H1 (cell line): ENCODE results near the gene ABCC6. TPM values are rescaled to one million over a fixed set of nuclear protein-coding genes. Genes with fewer than 3 reads are reported as not detected.
"Not testable (repeated sequence)": the region's sequence is repeated elsewhere in the genome, so short reads cannot be mapped to it uniquely, and the experiment has no call there.

ENCODE experiments used
- CTCF ChIA-PET: fragments of 300-600 bp; sonication (Branson Sonifier 250); formaldehyde crosslinking; loops from one replicate; lab custom pipeline; 2021; ENCODE audit not compliant: partially characterized antibody; lab: Charles Lee
- POLR2A ChIA-PET: fragments of 300-600 bp; sonication (Branson Sonifier 250); formaldehyde crosslinking; loops from one replicate; lab custom pipeline; 2021; ENCODE audit warnings: inconsistent platforms; ENCODE audit not compliant: partially characterized antibody; lab: Charles Lee
- DNase-seq, 2 experiments: peaks; one replicate each; pipeline versions ENCODE4 v3.0.0 to v3.0.0-alpha.2; 2010 to 2022; ENCODE audit warnings: low spot score in 2 of 2, low read depth in 1 of 2, mixed read lengths in 1 of 2
- FAIRE-seq: peaks from 2 replicates; lab custom pipeline; 2011; peaks lifted over from hg19 to GRCh38; lab: Jason Lieb, UNC
- H2AFZ ChIP-seq: 2 replicates; pipeline ENCODE4 v1.8.1; 2012; ENCODE audit warnings: low read length, inconsistent platforms
- H2AK5ac ChIP-seq: 2 replicates; pipeline ENCODE4 v1.6.1; 2013; ENCODE audit warnings: low read depth, low read length
- H2BK120ac ChIP-seq: replicated peaks from 2 replicates; pipeline ENCODE3; 2013; ENCODE audit warnings: low read depth, low read length, inconsistent platforms
- H2BK12ac ChIP-seq: 2 replicates; pipeline ENCODE4 v1.6.1; 2013; ENCODE audit warnings: low read depth, low read length
- H2BK15ac ChIP-seq: 2 replicates; pipeline ENCODE4 v1.6.1; 2013; ENCODE audit warnings: low read length
- H2BK20ac ChIP-seq: 2 replicates; pipeline ENCODE4 v1.6.1; 2013; ENCODE audit warnings: low read length
- H2BK5ac ChIP-seq: 2 replicates; pipeline ENCODE4 v1.6.1; 2013; ENCODE audit warnings: low read depth, low read length
- H3K14ac ChIP-seq: 2 replicates; pipeline ENCODE4 v1.6.1; 2013; ENCODE audit warnings: inconsistent platforms; ENCODE audit not compliant: insufficient read length
- H3K18ac ChIP-seq: 2 replicates; pipeline ENCODE4 v1.6.1; 2013; ENCODE audit warnings: low read length; ENCODE audit errors: extremely low read depth
- H3K23ac ChIP-seq: 2 replicates; pipeline ENCODE4 v1.6.1; 2013; ENCODE audit warnings: inconsistent platforms; ENCODE audit not compliant: insufficient read length
- H3K23me2 ChIP-seq: 2 replicates; pipeline ENCODE4 v1.6.1; 2013; ENCODE audit warnings: low read depth, low read length
- H3K27ac ChIP-seq: 2 replicates; pipeline ENCODE4 v1.6.1; 2011; ENCODE audit warnings: low read depth, low read length, inconsistent platforms
- H3K27me3 ChIP-seq, 4 experiments: replicated peaks in 1 of 4; 1 replicate in 1 of 4; 2 replicates in 3 of 4; pipeline versions ENCODE4 v1.6.1 to v1.8.1; 2011 to 2013; ENCODE audit warnings: low read length in 3 of 4, mild to moderate bottlenecking in 3 of 4, inconsistent platforms in 2 of 4, mixed read lengths in 2 of 4, moderate library complexity in 1 of 4; ENCODE audit not compliant: control insufficient read depth in 3 of 4, insufficient read depth in 3 of 4; ENCODE audit errors: extremely low read depth in 1 of 4
- H3K36me3 ChIP-seq, 4 experiments: 2 replicates each; pipeline versions ENCODE4 v1.6.1 to v1.8.1; 2011 to 2013; ENCODE audit warnings: mild to moderate bottlenecking in 4 of 4, low read length in 3 of 4, moderate library complexity in 2 of 4, control low read depth in 1 of 4, inconsistent platforms in 1 of 4; ENCODE audit not compliant: insufficient read depth in 4 of 4, control insufficient read depth in 2 of 4
- H3K4ac ChIP-seq: replicated peaks from 2 replicates; pipeline ENCODE3; 2013; ENCODE audit warnings: low read length, low read depth, mixed read lengths, inconsistent platforms; ENCODE audit not compliant: insufficient read length
- H3K4me1 ChIP-seq, 4 experiments: replicated peaks in 1 of 4; 1 replicate in 1 of 4; 2 replicates in 3 of 4; pipeline versions ENCODE4 v1.6.1 to v1.8.1; 2011 to 2013; ENCODE audit warnings: low read length in 3 of 4, inconsistent platforms in 2 of 4, mixed read lengths in 1 of 4; ENCODE audit not compliant: insufficient read depth in 4 of 4, control insufficient read depth in 3 of 4
- H3K4me2 ChIP-seq, 2 experiments: 2 replicates each; pipeline versions ENCODE4 v1.6.1 to v1.8.1; 2011 to 2013; ENCODE audit warnings: low read depth in 2 of 2, low read length in 2 of 2, control low read depth in 1 of 2, inconsistent platforms in 1 of 2, mild to moderate bottlenecking in 1 of 2; ENCODE audit not compliant: insufficient read depth in 1 of 2
- H3K4me3 ChIP-seq, 4 experiments: fragments of 200-600, 300-600 bp in 1 of 4; sonication (generic), shearing (Covaris generic), sonication (Bioruptor Twin) in 1 of 4; 2 replicates each; pipeline versions ENCODE4 v1.5.1 to v1.8.1; 2011 to 2016; ENCODE audit warnings: low read length in 4 of 4, low read depth in 3 of 4, control low read depth in 2 of 4, inconsistent platforms in 2 of 4, mild to moderate bottlenecking in 2 of 4, mixed read lengths in 1 of 4, moderate library complexity in 1 of 4; ENCODE audit not compliant: insufficient read depth in 2 of 4; ENCODE audit errors: extremely low read depth in 1 of 4
- H3K56ac ChIP-seq: replicated peaks from 2 replicates; pipeline ENCODE3; 2013; ENCODE audit warnings: low read depth, mild to moderate bottlenecking, mixed read lengths, low read length, inconsistent platforms; ENCODE audit not compliant: insufficient read length
- H3K79me1 ChIP-seq: 2 replicates; pipeline ENCODE4 v1.6.1; 2013; ENCODE audit warnings: low read depth, low read length, control low read depth
- H3K79me2 ChIP-seq, 2 experiments: 2 replicates each; pipeline versions ENCODE4 v1.6.1 to v1.8.1; 2012 to 2013; ENCODE audit warnings: low read length in 2 of 2, mild to moderate bottlenecking in 2 of 2, inconsistent platforms in 1 of 2; ENCODE audit not compliant: insufficient read depth in 2 of 2, control insufficient read depth in 1 of 2
- H3K9ac ChIP-seq, 4 experiments: replicated peaks in 1 of 4; 1 replicate in 1 of 4; 2 replicates in 3 of 4; pipeline versions ENCODE4 v1.6.1 to v1.8.1; 2011 to 2013; ENCODE audit warnings: low read depth in 3 of 4, low read length in 3 of 4, control low read depth in 2 of 4, mild to moderate bottlenecking in 2 of 4, moderate library complexity in 2 of 4, inconsistent platforms in 1 of 4; ENCODE audit errors: extremely low read depth in 1 of 4
- H3K9me3 ChIP-seq, 2 experiments: 2 replicates each; pipeline versions ENCODE4 v1.6.1 to v1.8.1; 2012 to 2013; ENCODE audit warnings: mild to moderate bottlenecking in 2 of 2, moderate library complexity in 2 of 2, control low read depth in 1 of 2, inconsistent platforms in 1 of 2, low read depth in 1 of 2, low read length in 1 of 2, mixed read lengths in 1 of 2; ENCODE audit not compliant: insufficient read depth in 2 of 2
- H4K20me1 ChIP-seq, 2 experiments: replicated peaks in 1 of 2; 2 replicates each; pipeline versions ENCODE3 to v1.8.1; 2011 to 2013; ENCODE audit warnings: inconsistent platforms in 2 of 2, low read length in 2 of 2, mild to moderate bottlenecking in 1 of 2; ENCODE audit not compliant: insufficient read depth in 2 of 2, control insufficient read depth in 1 of 2
- H4K5ac ChIP-seq: 2 replicates; pipeline ENCODE4 v1.6.1; 2013; ENCODE audit warnings: low read length, low read depth, mixed read lengths, inconsistent platforms; ENCODE audit not compliant: insufficient read length
- H4K8ac ChIP-seq: 2 replicates; pipeline ENCODE4 v1.8.0; 2013; ENCODE audit warnings: mild to moderate bottlenecking, moderate library complexity, low read length, inconsistent platforms; ENCODE audit not compliant: insufficient read depth; ENCODE audit errors: extremely low read depth
- H4K91ac ChIP-seq: replicated peaks from 2 replicates; pipeline ENCODE3; 2013; ENCODE audit warnings: low read length, mixed read lengths, inconsistent platforms; ENCODE audit not compliant: insufficient read length
- WGBS, 2 experiments: shearing (Covaris generic) in 1 of 2; methylation state at CpG; one replicate each; pipeline versions ENCODE4 v1.1.6 to v1.1.7; 2013 to 2015; ENCODE audit warnings: low lambda C conversion rate in 2 of 2, mixed read lengths in 2 of 2, inconsistent platforms in 1 of 2, low coverage in 1 of 2, missing lambda C conversion rate in 1 of 2; ENCODE audit not compliant: insufficient replicate concordance in 2 of 2, insufficient coverage in 1 of 2, insufficient read length in 1 of 2; ENCODE audit errors: extremely low coverage in 1 of 2, missing lambda C conversion rate in 1 of 2; 5-methylcytosine and 5-hydroxymethylcytosine counted together
- polyA plus RNA-seq, 7 experiments: library from polyadenylated mRNA; depleted of rRNA in 3 of 7; stranded (reverse) in 5 of 7; unstranded in 2 of 7; fragments of >200 nt in 5 of 7; fragments of 200-250 nt in 2 of 7; gene quantifications; 1 replicate in 5 of 7; 2 replicates in 1 of 7; 4 replicates in 1 of 7; pipeline versions ENCODE4 v1.2.1 to v1.2.3, GENCODE V29; 2011 to 2013; ENCODE audit warnings: missing spikeins in 2 of 7, mixed read lengths in 2 of 7
- total RNA-seq: library from RNA; stranded (reverse); fragmentation: NEBNext Ultra II Directional; extraction: Animal tissue kit (Norgen Biotek cat#: 25700); gene quantifications from 2 replicates; pipeline ENCODE4 v1.2.1, GENCODE V29; 2021

ABCC6 gene
- total and polyA plus RNA-seq, 2 of the 8 experiments (the other 6 are each of a cell fraction or from before 2014, with no cell fraction given) = 1.6 to 1.8 TPM

- H3K56ac ChIP-seq, DNase-seq, H3K9ac ChIP-seq, H3K23me2 ChIP-seq, H2BK20ac ChIP-seq, H2BK15ac ChIP-seq, H3K79me2 ChIP-seq, H3K4ac ChIP-seq, H4K91ac ChIP-seq, H3K18ac ChIP-seq, H4K5ac ChIP-seq, H2BK120ac ChIP-seq, H3K4me3 ChIP-seq, FAIRE-seq, H3K4me2 ChIP-seq, H3K79me1 ChIP-seq, H2AK5ac ChIP-seq, H3K36me3 ChIP-seq, POLR2A ChIA-PET, H2BK5ac ChIP-seq, H4K20me1 ChIP-seq, H3K4me1 ChIP-seq, H3K14ac ChIP-seq, H3K9me3 ChIP-seq, H4K8ac ChIP-seq, CTCF ChIA-PET, H3K27ac ChIP-seq, H3K27me3 ChIP-seq, H3K23ac ChIP-seq, H2BK12ac ChIP-seq, H2AFZ ChIP-seq: not testable (repeated sequence)
- no CpG with 5 or more reads among the region's 3 CpGs for WGBS, 2 experiments
These were observed 24.1 kb upstream of the ABCC6 start for GRCh38 chr16:16247439-16247838.

GRCh38 chr16:16246578-16247262 is 23.4 kb upstream of the ABCC6 start:
- CTCF ChIA-PET, H3K9ac ChIP-seq, DNase-seq, H2AFZ ChIP-seq, H3K36me3 ChIP-seq, H3K14ac ChIP-seq, H3K56ac ChIP-seq, H2AK5ac ChIP-seq, H4K20me1 ChIP-seq, H3K4me2 ChIP-seq, POLR2A ChIA-PET, H4K8ac ChIP-seq, H3K23ac ChIP-seq, H3K27ac ChIP-seq, H2BK120ac ChIP-seq, H4K5ac ChIP-seq, H3K4me1 ChIP-seq, H3K23me2 ChIP-seq, H3K9me3 ChIP-seq, H3K4ac ChIP-seq, H2BK5ac ChIP-seq, H3K79me1 ChIP-seq, H2BK12ac ChIP-seq, H3K27me3 ChIP-seq, H2BK20ac ChIP-seq, H3K18ac ChIP-seq, H2BK15ac ChIP-seq, H4K91ac ChIP-seq, H3K4me3 ChIP-seq, FAIRE-seq, H3K79me2 ChIP-seq: not testable (repeated sequence)
- WGBS, 2 experiments = 96% methylated on average over 3 of the region's 8 CpGs; no CpG with 5 or more reads in 1 of the 2 experiments
